GM04503 (cell line): Measurements from ENCODE around the gene NFU1.
"Not testable (repeated sequence)": the region's sequence is repeated elsewhere in the genome, so short reads cannot be mapped to it uniquely, and the experiment has no call there.

Experiments used
- DNase-seq: peaks from one replicate; pipeline ENCODE4 v3.0.0-alpha.2; 2012; ENCODE audit warnings: low read depth

NFU1 gene

DNA sequence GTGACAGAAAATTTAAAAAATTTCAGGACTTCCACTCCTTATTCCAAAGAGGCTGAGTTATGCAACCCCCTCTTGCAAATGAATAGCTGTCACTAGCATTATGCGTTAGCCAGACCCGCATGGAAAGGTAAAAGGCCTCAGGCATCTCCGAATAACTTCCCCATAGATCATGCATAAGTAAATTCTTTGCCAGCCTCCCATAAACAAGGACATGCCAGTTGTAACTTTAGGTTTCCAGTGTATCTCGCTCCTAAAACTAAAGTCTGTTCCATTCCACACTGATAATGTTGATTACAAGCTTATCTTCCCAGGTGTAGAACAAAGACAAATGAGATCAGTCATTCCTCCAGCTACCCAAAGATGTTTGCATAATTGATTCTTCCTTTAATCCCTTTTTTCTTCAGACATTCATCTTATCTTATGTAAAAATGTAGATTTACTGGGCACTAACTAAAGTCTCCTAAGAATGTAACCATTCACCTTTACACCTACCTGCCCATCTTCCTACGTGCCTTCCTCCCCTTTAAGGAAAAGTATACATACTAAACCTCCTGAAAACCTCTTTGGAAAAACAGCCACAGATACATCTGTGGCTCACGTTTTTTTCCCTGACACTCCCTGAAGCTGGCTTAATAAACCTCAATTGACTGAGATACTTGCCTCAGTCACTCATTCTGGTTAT lies 13.6 kb upstream of the NFU1 start:
- DNase-seq, result no peak

DNA sequence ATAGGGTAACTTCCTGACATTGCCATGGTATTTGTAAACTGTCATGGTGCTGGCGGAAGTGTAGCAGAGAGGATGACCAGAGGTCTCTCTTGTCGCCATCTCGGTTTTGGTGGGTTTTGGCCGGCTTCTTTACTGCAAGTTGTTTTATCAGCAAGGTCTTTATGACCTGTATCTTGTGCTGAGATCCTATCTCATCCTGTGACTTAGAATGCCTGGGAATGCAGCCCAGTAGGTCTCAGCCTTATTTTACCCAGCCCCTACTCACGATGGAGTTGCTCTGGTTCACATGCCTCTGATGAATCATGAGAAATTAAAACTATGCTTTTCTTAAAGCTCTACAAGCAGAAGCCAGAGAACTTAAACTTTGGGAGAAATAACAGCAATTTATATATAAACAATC lies 12.7 kb upstream of the NFU1 start:
- no peak for DNase-seq

DNA sequence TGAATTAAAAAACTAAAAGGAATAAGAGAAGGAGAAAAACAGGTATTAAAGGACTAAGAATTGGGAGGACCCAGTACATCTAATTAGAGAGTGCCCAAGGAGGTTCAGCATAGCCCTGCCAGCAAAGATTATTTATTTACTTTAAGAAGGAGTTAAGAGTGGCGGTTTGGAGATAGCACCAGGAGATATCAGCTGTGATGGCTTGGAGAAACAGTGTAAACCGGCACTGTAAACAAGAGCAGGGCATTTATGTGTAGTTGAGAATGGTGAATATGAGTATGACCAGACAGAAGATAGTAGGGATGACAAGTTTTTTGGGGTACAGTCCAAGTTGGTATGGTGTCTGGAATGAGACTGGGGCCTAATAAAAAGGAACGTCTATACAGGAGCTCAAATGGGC lies 6.4 kb upstream of the NFU1 start:
- not testable (repeated sequence) for DNase-seq

DNA sequence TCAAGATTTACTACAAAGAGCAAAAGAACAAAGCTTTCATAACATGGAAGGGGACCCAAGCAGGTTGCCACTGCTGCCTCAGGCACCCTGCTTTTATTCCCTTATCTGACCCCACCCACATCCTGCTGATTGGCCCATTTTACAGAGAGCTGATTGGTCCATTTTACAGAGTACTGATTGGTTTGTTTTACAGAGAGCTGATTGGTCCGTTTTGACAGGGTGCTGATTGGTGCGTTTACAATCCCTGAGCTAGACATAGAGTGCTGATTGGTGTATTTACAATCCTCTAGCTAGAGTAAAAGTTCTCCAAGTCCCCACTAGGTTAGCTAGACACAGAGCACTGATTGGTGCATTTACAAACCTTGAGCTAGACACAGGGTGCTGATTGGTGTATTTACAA lies 2.3 kb upstream of the NFU1 start:
- DNase-seq, result not testable (repeated sequence)

DNA sequence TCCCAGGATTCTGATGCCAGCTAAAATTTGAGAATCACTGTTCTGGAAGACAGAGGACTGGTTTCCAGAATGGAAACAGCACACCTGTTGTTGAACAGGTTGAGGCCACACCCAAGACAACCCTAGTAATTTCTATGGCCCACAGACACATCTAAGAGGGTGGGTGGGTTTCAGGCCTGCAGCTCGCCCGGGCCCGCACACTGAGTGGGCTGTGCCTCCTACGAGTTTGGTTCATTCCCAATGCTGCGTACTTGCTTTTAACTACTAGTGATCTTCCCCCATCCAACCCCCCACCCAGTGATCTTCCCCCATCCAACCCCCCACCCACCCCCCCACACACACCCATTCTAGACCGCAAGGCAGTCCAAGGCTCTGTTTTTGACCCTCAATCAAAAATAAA lies 1.3 kb upstream of the NFU1 start:
- DNase-seq, result no peak

DNA sequence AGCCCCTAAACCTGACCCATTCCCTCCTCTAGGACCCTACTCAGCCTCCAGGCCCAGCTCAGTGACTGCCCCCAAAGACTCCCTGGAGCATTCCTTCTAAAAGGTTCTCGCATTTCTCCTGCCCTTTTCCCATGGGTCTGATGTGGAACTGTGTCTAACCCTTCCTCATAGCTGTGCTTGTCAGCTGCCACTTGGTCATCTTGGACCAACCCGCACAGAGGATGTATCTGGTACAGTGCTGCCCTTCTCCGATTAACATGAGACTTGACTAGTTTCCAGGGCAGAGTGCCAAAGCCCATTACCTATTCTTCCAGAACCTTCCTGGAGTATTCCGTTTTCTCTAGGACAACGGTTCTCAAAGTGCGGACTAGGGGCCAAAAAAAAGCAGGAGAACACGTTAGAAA lies 518 bp upstream of the NFU1 start:
- DNase-seq, result no peak

DNA sequence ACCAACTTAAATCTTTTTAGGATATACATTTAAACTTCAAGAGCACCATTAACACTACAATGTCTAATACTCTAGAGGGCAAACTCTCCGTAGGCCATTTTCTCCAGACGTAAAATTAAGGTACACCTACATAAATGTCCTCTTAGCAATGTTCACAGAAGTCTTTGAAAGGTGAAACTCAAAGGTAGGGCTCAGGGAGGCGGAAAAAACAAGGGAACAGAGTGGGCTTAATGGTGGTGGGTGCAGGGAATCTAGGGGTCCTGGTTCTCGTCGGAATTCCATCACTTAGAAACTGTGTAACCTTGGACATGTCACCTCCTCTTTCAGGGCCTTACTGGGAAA lies 668 bp downstream of the NFU1 start:
- no peak for DNase-seq

DNA sequence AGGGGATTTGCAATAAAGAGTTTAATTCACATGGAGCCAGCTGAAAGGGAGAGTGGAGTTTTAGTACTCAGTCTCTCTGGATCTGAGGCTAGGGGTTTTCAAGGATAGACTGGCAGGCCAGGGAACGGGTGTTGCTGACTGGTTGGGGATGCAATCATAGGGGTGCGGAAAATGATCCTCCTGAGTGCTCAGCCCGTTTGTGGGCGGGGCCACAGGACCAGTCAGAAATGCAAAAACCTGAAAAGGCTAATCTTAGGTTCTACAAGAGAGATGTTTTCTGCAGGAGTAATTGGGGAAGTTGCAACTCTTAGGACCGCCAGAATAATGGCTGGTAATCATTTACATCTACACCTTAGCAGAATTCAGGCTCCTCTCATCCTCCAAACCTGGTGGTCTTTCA lies 2.5 kb downstream of the NFU1 start:
- no peak for DNase-seq

DNA sequence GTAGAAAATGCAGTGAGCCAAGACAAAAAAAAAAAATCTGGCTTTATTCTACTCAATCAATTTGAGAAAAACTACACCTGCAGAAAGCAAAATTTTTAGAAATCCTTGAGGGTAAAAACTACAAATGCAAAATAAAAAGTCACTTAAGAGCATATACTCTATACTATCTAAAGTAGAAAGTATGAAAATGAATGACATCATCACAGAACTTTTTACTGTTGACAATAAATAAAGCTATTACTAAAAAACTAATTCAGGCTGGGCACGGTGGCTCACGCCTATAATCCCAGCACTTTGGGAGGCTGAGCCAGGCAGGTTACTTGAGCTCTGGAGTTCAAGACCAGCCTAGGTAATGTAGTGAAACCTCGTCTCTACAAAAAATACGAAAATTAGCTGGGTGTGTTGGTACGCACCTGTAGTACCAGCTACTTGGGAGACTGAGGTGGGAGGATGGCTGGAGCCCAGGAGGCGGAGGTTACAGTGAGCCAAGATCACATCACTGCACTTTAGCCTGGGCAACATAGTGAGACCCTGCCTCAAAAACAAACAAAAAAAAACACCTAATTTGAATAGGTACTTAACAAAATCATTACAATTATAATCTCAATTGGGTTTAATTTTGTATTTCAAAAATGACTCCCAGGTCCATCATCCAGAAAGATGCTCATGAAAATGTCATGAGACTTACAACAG lies 7.6 kb downstream of the NFU1 start:
- DNase-seq, result no peak

DNA sequence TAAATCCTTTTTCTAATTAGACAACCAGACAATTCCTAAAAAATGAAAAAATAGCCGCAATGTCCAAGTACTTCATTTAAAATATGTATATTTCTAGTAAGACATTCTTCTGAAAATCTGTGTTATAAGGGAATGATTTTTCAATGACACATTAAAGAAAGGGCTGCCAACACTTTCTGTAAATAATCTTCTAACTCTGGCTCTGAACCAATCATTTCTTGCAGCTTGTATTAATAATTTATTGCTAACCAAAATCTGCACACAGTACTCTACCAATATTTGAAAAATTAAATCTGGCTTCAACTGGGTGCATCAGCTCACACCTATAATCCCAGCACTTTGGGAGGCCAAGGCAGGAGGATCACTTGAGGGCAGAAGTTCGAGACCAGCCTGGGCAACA lies 8.3 kb downstream of the NFU1 start:
- no peak for DNase-seq

DNA sequence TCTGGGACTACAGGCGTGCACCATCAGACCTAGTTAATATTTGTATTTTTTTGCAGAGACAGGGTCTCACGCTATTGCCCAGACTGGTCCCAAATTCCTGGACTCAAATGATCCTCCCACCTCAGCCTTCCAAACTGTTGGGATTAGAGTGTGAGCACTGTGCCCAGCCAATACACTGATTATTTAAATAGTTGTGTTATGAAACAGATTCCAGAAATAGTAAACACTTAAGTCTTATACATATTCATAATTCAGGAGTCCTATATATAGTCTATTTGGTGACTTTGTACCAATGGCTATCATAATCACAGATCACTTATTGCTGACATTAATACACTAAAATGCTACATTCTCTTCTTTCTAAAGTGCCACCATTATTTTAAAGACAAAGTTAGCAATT lies 12.8 kb downstream of the NFU1 start:
- no peak for DNase-seq

DNA sequence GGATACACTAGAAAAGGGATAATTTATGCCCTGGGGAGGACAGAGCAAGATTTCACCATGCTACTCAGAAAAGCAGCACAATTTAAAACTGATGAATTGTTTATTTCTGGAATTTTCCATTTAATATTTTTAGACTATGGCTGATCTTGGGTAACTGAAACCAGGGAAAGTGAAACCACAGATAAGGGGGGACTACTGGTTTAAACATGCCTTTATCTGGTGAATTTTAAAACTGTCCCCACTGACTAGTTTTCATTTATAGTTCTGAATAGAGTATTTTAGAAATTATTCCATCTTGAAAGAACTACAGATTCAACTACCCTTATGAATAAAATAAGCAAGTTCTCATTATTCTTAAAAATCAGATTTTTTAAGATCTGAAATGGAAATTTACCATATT lies 15.0 kb downstream of the NFU1 start:
- DNase-seq, result no peak

DNA sequence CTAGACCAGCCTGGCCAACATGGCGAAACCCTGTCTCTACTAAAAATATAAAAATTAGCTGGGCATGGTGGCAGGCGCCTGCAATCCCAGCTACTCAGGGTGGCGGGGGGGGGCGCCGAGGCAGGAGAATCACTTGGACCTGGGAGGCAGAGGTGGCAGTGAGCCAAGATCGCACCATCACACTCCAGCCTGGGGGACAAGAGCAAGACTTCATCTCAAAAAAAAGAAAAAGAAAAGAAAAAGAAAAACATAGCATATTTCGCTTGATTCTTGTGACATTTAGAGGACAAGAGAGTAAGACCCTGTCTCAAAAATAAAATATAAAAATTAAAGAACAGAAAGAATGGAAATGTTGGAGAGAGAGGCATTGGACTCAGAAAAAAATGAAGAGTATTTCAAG lies 18.1 kb downstream of the NFU1 start:
- DNase-seq, result not testable (repeated sequence)

DNA sequence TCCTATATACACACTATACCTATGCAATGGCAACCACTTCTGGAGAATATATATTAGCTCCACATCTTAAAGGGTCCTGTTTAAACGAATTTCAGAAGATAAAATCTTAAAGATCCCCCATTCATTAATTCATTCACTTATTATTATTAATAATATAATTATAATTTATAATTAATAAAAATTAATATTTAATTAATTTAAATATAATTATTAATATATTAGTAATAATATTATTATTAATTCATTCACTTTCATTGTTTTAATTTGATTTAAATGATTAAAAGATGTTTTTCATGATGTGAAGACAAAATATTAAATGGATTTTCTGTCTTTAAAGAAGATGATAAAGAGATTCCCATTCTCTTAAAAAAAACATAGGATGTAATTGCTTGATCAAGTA lies 21.1 kb downstream of the NFU1 start:
- no peak for DNase-seq

DNA sequence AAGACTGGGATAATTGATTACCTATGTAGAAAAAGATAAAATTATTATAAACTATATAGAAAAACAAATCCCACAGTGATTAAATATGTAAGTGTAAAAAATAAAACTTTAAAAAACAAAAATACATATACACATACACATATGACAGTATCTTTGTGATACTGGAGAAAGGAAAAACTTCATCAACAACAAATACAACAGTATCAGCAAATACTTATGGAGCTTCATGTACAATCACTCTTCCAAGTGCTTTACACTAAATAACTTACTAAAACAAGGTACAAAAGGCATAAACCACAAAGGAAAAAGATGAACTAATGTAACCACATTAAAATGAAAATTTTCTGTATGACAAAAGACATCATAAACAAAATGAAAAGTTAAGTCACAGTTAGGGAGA lies 26.1 kb downstream of the NFU1 start:
- no peak for DNase-seq

DNA sequence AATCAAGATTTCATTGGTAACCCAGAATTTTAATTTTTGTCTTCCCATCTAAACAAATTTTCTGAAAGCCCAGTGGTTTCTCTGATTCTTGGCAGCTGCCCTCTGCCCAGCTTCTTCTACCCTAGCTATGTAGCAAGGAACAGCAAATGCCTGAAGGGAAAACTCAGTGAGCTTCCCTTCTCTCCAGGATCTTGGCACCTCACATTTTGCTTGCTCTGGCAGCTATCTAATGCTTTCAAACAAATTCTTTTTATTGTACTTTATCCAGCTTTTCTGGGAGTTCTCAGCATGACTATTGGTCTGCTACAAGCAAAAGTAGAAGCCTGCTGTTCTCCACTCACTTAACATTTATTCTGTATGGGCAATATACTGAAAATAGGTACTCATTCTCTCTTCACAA lies 31.9 kb downstream of the NFU1 start:
- DNase-seq, result no peak

DNA sequence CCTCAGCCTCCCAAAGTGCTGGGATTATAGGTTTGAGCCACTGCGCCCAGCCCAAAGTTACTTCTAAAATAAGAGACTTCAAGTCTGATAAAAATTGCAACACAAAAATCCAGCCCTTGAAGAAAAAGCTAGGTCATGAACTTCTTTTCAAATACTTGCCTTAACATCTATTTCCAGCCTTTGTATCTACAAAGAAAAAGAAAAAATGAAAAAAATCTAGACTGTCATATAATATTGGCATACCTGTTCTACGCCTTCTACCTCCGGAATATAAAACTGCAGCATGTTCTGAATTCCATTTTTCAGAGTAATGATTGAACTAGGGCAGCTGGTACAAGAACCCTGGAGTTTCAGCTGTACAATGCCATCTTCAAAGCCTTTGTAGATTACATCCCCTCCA lies 37.1 kb downstream of the NFU1 start:
- DNase-seq, result no peak

DNA sequence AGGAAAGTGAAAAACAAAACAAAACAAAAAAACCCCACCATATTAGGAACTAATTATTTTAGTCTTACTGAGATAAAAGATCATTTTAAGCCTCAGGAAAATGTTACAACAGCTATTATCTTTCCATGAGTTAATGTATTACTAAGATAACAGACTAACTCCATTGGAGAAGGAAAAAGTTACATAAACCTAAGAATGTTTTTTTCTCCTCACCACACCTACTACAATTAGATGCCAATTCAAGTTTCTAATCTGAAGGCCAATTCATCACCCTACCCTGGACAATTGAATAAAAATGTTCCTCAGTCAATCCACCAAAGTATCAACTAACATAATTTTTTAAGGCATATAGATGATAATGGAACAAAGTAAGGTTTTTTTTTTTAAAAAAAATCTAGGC lies 40.0 kb downstream of the NFU1 start:
- no peak for DNase-seq

DNA sequence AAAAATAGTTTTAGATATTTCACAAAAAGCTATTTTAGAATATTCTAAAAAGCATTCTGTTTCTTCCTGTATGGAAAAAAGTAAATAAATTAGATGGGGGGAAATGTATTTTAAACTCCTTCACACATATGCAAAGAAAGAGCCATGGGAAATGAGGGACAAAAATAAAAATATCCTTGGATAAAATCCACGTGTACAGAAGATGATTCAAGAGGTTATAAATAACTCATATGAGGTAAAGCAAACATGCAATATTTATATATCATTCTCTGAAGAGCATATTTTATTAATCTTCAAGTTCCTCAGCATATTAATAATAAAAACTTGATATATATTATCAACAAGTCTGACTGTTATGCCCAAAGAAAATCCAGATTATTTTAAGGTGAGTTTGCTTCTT lies 41.4 kb downstream of the NFU1 start:
- no peak for DNase-seq

DNA sequence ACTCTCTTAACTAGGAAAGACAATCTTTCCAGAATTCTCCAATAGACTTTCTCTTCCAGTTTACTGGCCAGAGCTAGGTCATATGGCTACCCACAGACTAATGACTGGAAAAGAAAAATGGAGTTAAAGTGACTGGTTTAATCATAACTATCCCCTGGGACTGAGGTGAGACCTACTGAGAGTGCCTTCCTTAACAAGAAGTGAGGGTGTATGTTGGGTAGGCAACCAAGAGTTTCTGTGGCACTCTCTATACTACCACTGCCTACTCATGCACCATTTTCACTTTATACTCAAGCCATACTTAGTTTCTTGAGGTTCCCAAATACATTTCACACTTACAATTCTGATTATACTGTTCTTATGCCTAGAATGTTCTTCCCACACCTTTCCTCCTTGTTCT lies 43.3 kb downstream of the NFU1 start:
- no peak for DNase-seq

DNA sequence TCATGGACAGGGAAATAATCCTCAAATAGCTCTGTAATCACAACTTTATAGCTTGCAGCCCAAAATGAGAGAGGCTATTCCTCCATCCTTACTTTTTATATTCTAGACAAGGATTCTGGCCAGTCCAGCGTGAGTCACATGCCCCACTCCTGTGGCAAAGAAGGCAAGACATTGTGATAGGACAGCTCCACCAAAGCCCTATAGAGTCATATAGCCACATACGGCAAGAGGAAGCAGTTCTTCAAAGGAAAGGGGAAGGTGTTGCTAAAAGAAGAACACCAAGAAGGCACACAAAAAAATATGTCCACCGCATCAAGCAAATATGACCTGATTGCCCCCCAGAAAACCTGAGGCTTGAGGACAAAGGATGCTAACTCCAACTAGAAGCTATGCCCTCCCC lies 46.8 kb downstream of the NFU1 start:
- DNase-seq, result no peak

DNA sequence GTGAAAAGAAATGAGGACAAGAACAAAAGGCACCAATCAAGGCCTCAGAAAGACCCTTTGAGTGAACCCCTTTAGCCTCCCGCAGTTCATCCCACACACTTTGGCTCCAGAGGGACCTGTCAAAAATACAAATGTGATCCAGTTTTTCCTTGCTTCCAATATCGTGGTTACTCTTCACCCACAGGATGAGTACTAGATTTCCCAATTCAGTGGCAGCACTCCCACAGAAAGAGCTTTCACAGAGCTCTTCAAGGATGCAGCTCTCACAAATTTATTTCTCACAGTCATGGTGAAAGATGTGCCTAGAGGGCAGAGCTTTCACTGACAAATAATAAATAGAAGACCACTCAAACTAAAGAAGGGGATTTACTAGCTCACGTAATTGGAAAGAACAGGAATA lies 47.2 kb downstream of the NFU1 start:
- no peak for DNase-seq

DNA sequence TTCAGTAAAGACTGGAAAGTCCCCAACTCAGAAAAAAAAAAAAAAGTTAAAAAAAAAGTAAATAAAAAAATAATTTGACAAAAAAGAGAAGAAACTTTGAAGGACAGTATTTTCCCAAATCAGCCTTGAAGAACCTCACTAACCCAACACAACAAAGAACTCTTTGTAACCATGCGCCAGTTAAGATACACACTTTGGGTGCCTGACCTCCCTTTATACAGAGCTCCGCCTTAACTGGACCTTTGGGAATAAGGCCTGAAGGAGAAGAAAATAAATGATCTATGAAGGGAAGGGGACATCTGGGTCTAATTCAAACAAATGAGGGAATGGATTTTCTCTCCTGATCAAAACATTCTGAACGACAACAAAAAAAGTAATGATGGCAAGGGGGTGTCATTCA lies 48.0 kb downstream of the NFU1 start:
- DNase-seq, result no peak

DNA sequence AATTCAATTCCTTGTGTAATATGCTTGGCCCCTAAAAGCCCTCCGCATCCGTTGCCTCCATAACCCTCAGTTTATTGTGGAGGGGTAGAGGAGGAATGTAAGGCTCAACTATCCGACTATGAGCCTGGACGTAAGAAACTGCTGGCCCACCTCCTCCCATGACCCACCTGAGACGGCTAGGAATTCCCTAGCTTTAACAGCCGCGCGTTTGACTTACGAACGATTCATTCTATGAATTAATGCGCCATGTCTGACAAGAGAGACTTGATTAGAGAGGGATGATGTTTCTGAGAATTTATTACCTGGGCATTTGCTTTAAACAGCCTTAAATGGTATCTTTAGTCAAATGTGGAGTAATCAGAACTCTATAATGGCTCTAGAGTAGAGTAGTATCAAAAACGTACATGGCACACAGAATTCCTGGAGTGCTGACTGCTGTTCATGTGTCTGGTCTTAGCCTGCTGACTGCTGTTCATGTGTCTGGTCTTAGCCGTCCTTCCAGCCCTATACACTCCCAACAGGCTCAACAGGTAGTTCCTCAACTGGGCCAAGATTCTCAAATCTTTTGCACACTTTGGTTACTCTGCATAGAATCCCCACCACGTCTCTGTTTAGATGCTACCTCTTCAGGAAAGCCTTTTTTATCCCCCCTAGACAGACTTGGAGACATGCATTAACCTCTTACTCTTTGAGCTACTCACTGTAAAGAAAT lies 49.3 kb downstream of the NFU1 start:
- no peak for DNase-seq
